K562 (cell line): ENCODE measurements around the gene SREBF1. TPM values are rescaled to one million over a fixed set of nuclear protein-coding genes. Genes with fewer than 3 reads are reported as not detected.

Source experiments
- CCAR2 ChIP-seq: fragments of 200-400 bp; formaldehyde crosslinking; IDR thresholded peaks from 2 replicates; pipeline ENCODE4 v1.6.1; 2017; ENCODE audit warnings: mild to moderate bottlenecking, low read depth, low read length
- HDAC1 ChIP-seq, 2 experiments: fragments of 450-650 bp; IDR thresholded peaks; 2 replicates each; pipeline ENCODE4 v1.6.1; 2016 to 2017; ENCODE audit warnings: inconsistent platforms in 1 of 2, mild to moderate bottlenecking in 1 of 2, moderate library complexity in 1 of 2
- HOXB6 ChIP-seq: fragments of 250-450 bp; sonication (Bioruptor Pico); IDR thresholded peaks from 2 replicates; pipeline ENCODE4 v1.5.1; 2022; ENCODE audit warnings: mild to moderate bottlenecking, borderline replicate concordance
- NR2C1 ChIP-seq, 2 experiments: fragments of 450-650 bp; IDR thresholded peaks; 2 replicates each; pipeline ENCODE4 v1.6.1; 2017; ENCODE audit warnings: mild to moderate bottlenecking in 2 of 2, antibody characterized with exemption in 1 of 2, inconsistent platforms in 1 of 2, missing compliant biosample characterization in 1 of 2, missing genetic modification characterization in 1 of 2
- polyA plus RNA-seq, 8 experiments: library from polyadenylated mRNA; depleted of rRNA in 4 of 8; stranded (reverse) in 5 of 8; unstranded in 3 of 8; fragments of >200 nt; fragmentation: Nextera tagmentation in 2 of 8; fragmentation: Illumina TruSeq in 1 of 8; extraction: Ambion mirVana in 2 of 8; extraction: Trizol in 1 of 8; gene quantifications; 2 replicates each; pipeline versions ENCODE4 v1.2.1 to v1.2.3, GENCODE V29; 2011 to 2014; ENCODE audit warnings: inconsistent platforms in 1 of 8, missing spikeins in 1 of 8
- total RNA-seq, 7 experiments: library from RNA; depleted of rRNA in 6 of 7; stranded (reverse); fragments of >200 nt in 6 of 7; fragmentation: Illumina TruSeq in 2 of 7; extraction: Trizol in 2 of 7; gene quantifications; 2 replicates each; pipeline versions ENCODE4 v1.2.1 to v1.2.3, GENCODE V29; 2011 to 2021; ENCODE audit warnings: low replicate concordance in 1 of 7
- TF ChIP-seq, protein P1 (sequence below): sonication (generic); formaldehyde crosslinking; IDR thresholded peaks from 2 replicates; pipeline ENCODE4 v1.9.0; 2022; ENCODE audit warnings: mild to moderate bottlenecking, missing genetic modification reagents
- TF ChIP-seq, protein P2 (sequence below), 2 experiments: fragments of 450-650 bp; conservative IDR thresholded peaks; 2 replicates each; pipeline ENCODE4 v1.6.1; 2017; ENCODE audit warnings: mild to moderate bottlenecking in 2 of 2, moderate library complexity in 2 of 2
- TF ChIP-seq, protein P3 (sequence below): fragments of 450-650 bp; IDR thresholded peaks from 2 replicates; pipeline ENCODE4 v1.6.1; 2016; ENCODE audit warnings: mild to moderate bottlenecking

SREBF1 gene
- total and polyA plus RNA-seq, 9 of the 15 experiments (the other 6 are each of a cell fraction or from before 2014, with no cell fraction given): 1.6 to 169 (median 69.4) TPM

DNA sequence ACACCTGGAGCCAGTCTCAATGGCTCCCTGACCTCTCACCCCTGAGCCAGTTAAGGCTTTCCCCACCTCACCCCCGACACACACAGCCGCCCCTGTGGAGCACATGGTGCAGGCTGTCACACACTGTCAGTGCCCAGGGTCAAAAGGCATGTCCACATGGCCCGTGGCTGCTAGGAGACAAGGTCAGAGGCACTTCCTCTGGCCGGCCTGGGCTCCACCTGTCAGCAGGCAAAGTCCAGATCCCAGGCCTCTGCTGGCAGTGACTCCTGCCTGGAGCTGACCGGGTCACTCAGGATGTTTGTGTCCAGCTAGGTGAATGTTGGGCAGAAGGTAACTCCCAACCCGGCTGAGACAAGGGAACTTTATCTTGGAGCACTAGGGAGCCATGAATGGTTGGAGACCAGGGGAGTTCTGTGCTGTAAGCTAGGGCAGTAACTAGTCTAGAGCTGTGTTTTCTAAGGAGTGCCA lies 6.0 kb downstream of the SREBF1 start (continued):
- TF ChIP-seq, protein P1, sequence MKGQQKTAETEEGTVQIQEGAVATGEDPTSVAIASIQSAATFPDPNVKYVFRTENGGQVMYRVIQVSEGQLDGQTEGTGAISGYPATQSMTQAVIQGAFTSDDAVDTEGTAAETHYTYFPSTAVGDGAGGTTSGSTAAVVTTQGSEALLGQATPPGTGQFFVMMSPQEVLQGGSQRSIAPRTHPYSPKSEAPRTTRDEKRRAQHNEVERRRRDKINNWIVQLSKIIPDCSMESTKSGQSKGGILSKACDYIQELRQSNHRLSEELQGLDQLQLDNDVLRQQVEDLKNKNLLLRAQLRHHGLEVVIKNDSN (CRISPR knock-in tag): 0 out of 2 replicates have a peak, but pooled peaks have one; percentile 36
- TF ChIP-seq HDAC1 (IDR thresholded peaks at IDR 0.05) (0 out of 4 replicates have a peak, but pooled peaks of 1 of the 2 experiments have one; percentile 20), HOXB6 (no peak), CCAR2 (no peak), NR2C1 (IDR thresholded peaks at IDR 0.05) (0 out of 2 replicates have a peak, but pooled peaks have one; percentile 21), NR2C1 (tag; IDR thresholded peaks at IDR 0.05) (0 out of 2 replicates have a peak, but pooled peaks have one; percentile 29)
- TF ChIP-seq, protein P2, sequence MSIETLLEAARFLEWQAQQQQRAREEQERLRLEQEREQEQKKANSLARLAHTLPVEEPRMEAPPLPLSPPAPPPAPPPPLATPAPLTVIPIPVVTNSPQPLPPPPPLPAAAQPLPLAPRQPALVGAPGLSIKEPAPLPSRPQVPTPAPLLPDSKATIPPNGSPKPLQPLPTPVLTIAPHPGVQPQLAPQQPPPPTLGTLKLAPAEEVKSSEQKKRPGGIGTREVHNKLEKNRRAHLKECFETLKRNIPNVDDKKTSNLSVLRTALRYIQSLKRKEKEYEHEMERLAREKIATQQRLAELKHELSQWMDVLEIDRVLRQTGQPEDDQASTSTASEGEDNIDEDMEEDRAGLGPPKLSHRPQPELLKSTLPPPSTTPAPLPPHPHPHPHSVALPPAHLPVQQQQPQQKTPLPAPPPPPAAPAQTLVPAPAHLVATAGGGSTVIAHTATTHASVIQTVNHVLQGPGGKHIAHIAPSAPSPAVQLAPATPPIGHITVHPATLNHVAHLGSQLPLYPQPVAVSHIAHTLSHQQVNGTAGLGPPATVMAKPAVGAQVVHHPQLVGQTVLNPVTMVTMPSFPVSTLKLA (conservative IDR thresholded peaks at IDR 0.05): peak in 1 of 2 experiments; percentile 74; a peak in 2 of 4 replicates
- TF ChIP-seq, protein P3, sequence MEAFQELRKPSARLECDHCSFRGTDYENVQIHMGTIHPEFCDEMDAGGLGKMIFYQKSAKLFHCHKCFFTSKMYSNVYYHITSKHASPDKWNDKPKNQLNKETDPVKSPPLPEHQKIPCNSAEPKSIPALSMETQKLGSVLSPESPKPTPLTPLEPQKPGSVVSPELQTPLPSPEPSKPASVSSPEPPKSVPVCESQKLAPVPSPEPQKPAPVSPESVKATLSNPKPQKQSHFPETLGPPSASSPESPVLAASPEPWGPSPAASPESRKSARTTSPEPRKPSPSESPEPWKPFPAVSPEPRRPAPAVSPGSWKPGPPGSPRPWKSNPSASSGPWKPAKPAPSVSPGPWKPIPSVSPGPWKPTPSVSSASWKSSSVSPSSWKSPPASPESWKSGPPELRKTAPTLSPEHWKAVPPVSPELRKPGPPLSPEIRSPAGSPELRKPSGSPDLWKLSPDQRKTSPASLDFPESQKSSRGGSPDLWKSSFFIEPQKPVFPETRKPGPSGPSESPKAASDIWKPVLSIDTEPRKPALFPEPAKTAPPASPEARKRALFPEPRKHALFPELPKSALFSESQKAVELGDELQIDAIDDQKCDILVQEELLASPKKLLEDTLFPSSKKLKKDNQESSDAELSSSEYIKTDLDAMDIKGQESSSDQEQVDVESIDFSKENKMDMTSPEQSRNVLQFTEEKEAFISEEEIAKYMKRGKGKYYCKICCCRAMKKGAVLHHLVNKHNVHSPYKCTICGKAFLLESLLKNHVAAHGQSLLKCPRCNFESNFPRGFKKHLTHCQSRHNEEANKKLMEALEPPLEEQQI: no peak
